ENCODE measurements around the gene SYTL2.

GRCh38 chr11:85845124-85845631 is 34.2 kb upstream of the SYTL2 start:
- TF ChIP-seq EP300 (IDR thresholded peaks at IDR 0.05) (no peak), CTCF (IDR thresholded peaks at IDR 0.05) (no peak)

Measured in ovary (tissue), 3 donors.